NCI-H2171 treated with DMSO at 0.1 percent for 48 hours (cell line): Measurements from ENCODE around the gene LGALS4.
A peak's percentile ranks its signal among the peaks of the same experiment; 100 is the strongest.
"Not testable (repeated sequence)": the region's sequence is repeated elsewhere in the genome, so short reads cannot be mapped to it uniquely, and the experiment has no call there.

ENCODE experiments used
- DNase-seq: peaks from one replicate; lab custom pipeline; 2025; lab: John Stamatoyannopoulos, UW

The LGALS4 gene, protein sequence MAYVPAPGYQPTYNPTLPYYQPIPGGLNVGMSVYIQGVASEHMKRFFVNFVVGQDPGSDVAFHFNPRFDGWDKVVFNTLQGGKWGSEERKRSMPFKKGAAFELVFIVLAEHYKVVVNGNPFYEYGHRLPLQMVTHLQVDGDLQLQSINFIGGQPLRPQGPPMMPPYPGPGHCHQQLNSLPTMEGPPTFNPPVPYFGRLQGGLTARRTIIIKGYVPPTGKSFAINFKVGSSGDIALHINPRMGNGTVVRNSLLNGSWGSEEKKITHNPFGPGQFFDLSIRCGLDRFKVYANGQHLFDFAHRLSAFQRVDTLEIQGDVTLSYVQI

GRCh38 chr19:38812841-38813320 is at the start of gene LGALS4:
LGALS4 (minus strand) TSS chr19:38812945; CDS start chr19:38812886, 59 bp downstream.
- DNase-seq, result no peak

- DNase-seq, result no peak
Measured at GRCh38 chr19:38861368-38861767, 48.6 kb upstream of the LGALS4 start.

GRCh38 chr19:38859631-38860204 is 47.0 kb upstream of the LGALS4 start:
- not testable (repeated sequence) for DNase-seq

GRCh38 chr19:38856813-38857212 is 44.1 kb upstream of the LGALS4 start:
- no peak for DNase-seq

- not testable (repeated sequence) for DNase-seq
Measured at GRCh38 chr19:38855751-38856150, 43.0 kb upstream of the LGALS4 start.

- not testable (repeated sequence) for DNase-seq
Measured at GRCh38 chr19:38854961-38855360, 42.2 kb upstream of the LGALS4 start.

DNA sequence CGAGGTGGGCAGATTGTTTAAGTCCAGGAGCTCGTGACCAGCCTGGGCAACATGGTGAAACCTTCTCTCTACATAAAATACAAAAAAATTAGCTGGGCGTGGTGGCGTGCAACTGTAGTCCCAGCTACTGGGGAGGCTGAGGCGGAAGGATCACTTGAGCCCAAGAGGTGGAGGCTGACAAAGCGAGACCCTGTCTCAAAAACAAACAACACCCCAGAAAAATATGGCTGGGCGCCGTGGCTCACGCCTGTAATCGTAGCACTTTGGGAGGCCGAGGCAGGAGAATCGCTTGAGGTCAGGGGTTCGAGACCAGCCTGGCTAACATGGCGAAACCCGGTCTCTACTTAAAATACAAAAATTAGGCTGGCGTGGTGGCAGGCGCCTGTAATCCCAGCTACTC is 40.5 kb upstream of the LGALS4 start:
- DNase-seq, result no peak

DNA sequence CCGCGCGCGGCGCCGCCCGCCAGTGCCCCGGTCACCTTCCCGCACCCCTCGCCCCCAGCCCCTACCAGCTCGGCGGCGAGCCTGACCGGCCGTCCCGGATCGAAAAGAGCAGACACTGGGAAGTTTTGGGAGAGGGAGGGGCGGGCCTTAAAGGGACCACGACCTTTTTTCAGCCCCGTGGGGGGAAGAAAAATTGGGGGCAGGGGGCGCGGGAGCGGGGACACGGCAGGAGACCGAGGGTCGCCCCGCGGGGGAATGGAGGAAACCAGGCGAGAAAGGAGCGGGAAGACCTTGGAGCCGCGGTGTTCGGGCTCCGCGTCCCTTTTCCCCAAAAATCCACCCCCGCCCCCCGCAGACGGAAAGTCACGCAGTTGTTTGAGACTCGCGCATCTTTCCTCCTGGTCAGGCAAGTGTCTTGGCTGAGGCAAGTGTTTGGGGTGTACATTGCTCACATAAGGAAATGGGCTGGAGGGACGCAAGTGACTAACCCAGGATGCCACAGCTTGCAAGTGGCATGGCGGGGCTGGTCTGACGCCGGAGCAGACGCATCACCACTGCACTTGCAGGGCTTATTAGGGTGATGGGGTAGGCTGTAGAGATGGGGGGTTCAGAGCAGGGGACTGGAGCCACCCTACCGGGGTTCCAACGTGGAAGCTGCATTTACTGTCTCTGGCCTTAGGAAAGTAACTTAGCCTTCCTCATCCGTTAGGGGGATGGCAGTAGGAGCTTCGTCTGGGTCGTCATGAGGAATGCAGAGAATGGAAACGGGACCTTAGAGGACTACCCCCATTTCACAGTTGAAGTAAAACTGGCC is 39.7 kb upstream of the LGALS4 start:
- DNase-seq, result no peak

DNA sequence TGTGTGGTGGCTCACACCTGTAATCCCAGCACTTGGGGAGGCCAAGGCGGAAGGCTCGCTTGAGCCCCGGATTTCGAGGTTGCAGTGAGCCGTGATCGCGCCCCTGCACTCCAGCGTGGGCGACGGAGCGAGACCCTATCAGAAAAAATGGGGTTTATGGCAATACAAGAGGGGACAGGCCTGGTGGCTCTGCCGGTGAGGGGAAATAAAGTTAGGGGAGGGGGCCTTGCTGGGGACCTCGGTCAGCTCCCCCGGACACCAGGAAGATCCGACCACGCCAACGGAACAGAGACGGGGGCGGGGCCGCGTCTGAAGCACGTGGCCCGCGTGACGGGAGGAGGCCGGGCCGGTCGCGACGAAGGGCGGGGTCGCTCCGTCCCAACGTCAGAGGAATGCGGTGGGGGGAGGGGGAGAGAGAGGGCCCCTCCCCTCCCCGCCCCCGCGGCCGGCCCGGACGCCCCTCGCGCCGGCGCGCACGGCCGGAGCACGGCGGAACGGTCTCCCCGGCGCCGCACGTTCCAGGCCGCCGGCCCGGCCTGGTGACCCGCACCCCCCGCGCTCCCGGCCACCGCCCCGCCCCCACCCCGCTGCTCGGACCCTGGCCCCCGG is 39.0 kb upstream of the LGALS4 start:
- DNase-seq, result peak; percentile 73

GRCh38 chr19:38850976-38851621 is 38.4 kb upstream of the LGALS4 start:
- peak; percentile 42 for DNase-seq

GRCh38 chr19:38850436-38850975 is 37.8 kb upstream of the LGALS4 start:
- no peak for DNase-seq

DNA sequence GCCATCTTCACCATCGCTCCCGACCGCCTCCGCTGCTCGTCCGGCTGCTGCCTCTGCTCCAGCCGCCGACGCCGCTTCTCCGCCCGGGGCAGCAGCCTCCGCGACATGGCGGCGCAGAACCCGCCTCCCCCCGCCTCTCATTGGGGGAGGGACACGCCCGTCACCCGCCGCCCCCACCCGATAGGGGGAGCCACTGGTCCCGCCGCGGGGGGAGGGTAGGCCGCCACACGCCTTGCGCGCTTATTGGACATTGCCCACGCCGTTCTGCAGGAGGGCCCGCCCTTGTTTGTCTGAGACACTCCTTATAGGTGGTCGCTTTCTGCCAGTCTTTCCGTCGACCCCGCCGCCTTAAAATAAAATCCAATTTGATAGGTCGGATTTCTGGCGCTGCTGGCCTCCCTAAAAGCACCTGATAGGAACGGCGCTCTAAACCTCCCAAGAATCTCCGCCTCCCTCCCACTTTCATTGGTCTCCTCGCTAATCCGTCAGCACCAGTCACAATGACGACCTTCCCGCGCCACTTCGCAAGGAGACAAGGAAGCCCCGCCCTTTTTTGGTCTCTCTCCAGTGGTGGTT is 37.2 kb upstream of the LGALS4 start, which contains the start of gene HNRNPL:
HNRNPL (minus strand) TSS at position 127 of the 576 bp plus-strand sequence; CDS start at position 107, 20 bp downstream.
- DNase-seq, result peak; percentile 100

GRCh38 chr19:38849147-38849859 is 36.6 kb upstream of the LGALS4 start:
- peak; percentile 94 for DNase-seq

DNA sequence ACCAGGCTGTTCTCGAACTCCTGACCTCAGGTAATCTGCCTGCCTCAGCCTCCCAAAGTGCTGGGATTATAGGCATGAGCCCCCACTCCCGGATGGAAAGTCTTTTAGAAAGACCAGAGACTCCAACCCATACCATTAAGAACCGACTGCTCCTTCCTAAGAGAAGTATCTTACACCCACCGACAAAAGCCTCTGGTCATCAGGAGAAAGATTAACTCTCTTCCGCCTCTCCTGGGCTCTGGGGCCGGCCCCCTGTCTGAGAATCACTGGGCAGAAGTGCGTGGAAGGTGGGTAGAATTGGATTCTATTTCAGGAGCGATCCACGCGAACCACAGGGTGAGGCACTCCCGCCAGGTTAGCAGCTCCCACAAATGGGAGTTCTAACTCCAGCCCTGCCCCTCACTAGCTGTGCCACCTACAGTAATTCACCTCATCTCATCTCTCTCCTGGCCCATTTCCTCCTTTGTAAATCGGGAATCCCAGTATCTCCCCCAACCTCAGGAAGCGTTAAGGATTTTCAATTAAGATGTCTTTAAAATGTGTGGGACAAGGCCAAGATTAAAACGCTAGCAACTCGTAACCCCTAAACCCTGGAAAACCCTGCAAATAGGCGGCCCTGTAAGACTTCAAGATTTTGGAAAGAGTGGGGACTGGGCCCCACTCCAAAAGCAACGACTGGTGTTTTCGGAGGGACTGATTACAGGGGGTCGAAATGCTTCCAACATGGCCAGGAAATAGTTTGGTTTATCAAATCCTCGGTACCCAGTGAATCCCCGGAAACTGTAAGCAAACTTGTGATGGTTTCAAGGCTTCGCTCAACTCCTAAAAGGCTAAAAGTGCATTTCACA is 35.8 kb upstream of the LGALS4 start:
- no peak for DNase-seq

DNA sequence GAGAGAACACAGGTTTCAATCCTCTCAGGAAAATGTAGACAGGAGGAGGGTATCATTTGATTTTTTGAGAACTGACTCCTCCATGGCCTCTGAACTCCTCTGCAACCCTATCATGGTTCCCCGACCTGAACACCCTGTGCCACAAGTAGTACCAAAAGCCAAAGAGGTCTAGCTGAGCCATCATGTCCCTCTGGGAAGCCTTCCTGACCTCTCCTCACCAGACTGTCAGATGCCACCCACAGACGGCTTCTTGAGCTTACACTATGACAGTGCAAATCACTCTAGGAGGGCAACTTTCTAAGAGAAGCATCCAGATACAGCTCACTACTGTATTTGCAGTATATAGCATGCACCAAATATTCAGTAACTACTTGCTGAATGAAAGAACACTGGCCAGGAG is 33.4 kb upstream of the LGALS4 start:
- no peak for DNase-seq

GRCh38 chr19:38845374-38846024 is 32.8 kb upstream of the LGALS4 start:
- DNase-seq, result no peak

DNA sequence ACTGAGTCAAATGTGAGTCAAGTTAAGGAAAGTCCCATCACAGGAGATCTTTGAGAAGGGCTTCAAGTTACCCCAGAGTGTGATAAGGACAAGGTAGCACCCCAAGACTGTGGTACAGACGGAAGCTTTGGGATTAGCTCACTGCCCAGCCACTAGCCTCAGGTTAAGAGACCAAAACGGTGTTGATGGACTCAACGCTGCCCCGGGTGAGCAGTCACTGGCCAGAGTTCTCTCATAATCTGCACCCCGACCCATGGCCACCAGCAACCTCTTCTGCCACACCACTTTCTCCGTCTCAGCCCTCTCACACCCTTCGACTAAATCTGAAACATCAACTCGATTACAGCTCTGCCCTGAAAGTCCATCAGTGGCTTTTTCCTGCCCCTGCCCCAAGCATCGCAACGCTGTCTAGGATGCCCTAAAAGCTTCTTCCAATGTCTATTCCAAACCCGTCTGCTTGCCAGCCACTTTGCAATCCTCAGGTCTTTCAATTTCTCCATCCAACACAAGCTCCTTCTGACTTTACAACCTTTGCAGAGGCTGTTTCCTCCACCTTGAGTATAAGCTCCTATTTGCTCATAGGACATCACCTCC is 31.4 kb upstream of the LGALS4 start:
- DNase-seq, result no peak

DNA sequence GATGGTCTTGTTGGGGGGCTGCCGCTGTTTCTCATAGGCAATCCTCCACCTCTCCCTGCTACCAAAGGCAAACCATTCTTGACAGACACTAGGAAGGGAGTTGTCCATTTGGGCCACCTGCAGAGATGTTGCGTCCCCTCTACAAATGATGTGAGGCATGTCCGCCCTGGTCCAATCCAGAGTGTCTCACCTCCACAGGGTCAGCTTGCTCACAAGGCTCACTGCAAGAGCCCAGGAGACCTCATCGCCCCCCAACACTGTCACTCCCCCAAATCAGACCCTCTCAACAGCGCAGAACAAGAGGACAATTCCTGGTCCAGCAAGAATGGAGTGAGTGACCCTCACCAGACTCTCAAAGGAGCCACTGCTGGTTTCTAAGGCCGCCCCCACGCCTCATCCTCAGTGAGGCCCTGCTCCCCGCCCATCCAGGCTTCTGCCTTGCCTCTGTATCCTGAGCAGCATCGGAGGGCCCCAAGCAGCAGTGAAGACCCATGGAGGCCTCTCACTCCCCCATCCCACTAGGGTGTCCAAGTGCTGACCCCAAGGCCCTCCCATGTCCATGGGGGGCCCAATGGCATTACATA is 30.5 kb upstream of the LGALS4 start:
- DNase-seq, result no peak
